HepG2 (cell line): ENCODE results near the gene SNX19.

Experiments
- CC2D1A ChIP-seq: sonication (generic); formaldehyde crosslinking; IDR thresholded peaks from 2 replicates; pipeline ENCODE4 v1.8.1; 2023; ENCODE audit warnings: mild to moderate bottlenecking, missing genetic modification reagents
- CEBPB ChIP-seq: IDR thresholded peaks from 2 replicates; pipeline ENCODE4 v1.6.1; 2011; ENCODE audit warnings: low read depth, low read length, improper control_type of control experiment, borderline replicate concordance
- POLR2A ChIP-seq, 2 experiments: IDR thresholded peaks; 2 replicates each; pipeline ENCODE4 v1.6.1; 2011; ENCODE audit warnings: low read depth in 2 of 2, low read length in 2 of 2, mild to moderate bottlenecking in 1 of 2, moderate library complexity in 1 of 2; ENCODE audit not compliant: insufficient read depth in 1 of 2
- TCF7L2 ChIP-seq: IDR thresholded peaks from 2 replicates; pipeline ENCODE4 v1.6.1; 2011; ENCODE audit warnings: mild to moderate bottlenecking, low read depth, low read length, moderate library complexity
- ZSCAN30 ChIP-seq: sonication (generic); formaldehyde crosslinking; IDR thresholded peaks from 2 replicates; pipeline ENCODE4 v1.5.0; 2020; ENCODE audit warnings: mild to moderate bottlenecking, missing genetic modification reagents
- TF ChIP-seq, protein P1 (sequence below): sonication (generic); formaldehyde crosslinking; IDR thresholded peaks from 2 replicates; pipeline ENCODE4 v1.5.1; 2020; ENCODE audit warnings: mild to moderate bottlenecking, missing genetic modification reagents, moderate library complexity

DNA sequence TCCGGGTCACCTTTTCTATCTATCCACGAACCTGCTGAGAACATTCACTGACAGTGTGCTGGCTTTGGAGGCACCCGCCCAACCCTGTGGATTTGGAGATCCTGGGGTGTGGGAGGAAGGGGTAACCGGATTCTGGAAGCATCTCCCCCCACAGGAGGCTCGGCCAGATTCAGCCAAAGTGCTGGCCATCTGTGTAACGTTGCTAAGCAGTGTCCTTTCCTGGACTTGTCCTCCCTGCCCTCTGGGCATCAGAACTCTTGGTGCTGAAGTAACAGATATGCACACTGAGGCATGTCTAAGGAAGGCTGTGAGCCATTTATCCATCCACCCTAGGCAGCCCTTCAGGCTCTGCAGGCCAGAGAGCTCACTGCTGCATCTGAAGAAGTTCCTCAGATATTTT is 85.7 kb downstream of the SNX19 start:
- TF ChIP-seq TCF7L2 = no peak
- TF ChIP-seq CC2D1A (CRISPR knock-in tag) = no peak
- no peak for TF ChIP-seq CEBPB
- TF ChIP-seq ZSCAN30 (CRISPR knock-in tag) = no peak
- TF ChIP-seq, protein P1, sequence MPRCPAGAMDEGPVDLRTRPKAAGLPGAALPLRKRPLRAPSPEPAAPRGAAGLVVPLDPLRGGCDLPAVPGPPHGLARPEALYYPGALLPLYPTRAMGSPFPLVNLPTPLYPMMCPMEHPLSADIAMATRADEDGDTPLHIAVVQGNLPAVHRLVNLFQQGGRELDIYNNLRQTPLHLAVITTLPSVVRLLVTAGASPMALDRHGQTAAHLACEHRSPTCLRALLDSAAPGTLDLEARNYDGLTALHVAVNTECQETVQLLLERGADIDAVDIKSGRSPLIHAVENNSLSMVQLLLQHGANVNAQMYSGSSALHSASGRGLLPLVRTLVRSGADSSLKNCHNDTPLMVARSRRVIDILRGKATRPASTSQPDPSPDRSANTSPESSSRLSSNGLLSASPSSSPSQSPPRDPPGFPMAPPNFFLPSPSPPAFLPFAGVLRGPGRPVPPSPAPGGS (CRISPR knock-in tag) = no peak
- TF ChIP-seq POLR2A (IDR thresholded peaks at IDR 0.05; ENCODE audit: insufficient read depth in 1 of 2, low read depth in 2 of 2, low read length in 2 of 2) = no peak
